Transverse colon (tissue), 4 donors: ENCODE measurements around the gene DRC3. TPM values are rescaled to one million over a fixed set of nuclear protein-coding genes. Genes with fewer than 3 reads are reported as not detected.

Source experiments
- DNase-seq: peaks from one replicate; pipeline ENCODE4 v3.0.0-alpha.2; 2019
- H3K27ac ChIP-seq, 4 donors: fragments of 200-600 bp; sonication (generic); 2 replicates each; pipeline ENCODE4 v1.5.1; 2016 to 2018; ENCODE audit warnings: inconsistent platforms in 4 of 4
- H3K27me3 ChIP-seq: fragments of 200-600 bp; sonication (generic); 2 replicates; pipeline ENCODE4 v1.5.1; 2017; ENCODE audit warnings: inconsistent platforms
- H3K36me3 ChIP-seq, 4 donors: fragments of 200-600 bp; sonication (generic); 2 replicates each; pipeline ENCODE4 v1.5.1; 2017 to 2019; ENCODE audit warnings: inconsistent platforms in 4 of 4
- H3K4me1 ChIP-seq, 4 donors: fragments of 200-600 bp; sonication (generic); 2 replicates each; pipeline ENCODE4 v1.5.1; 2017 to 2020; ENCODE audit warnings: inconsistent platforms in 4 of 4
- H3K4me3 ChIP-seq, 4 donors: fragments of 200-600 bp; sonication (generic); 1 replicate in 1 of 4; 2 replicates in 3 of 4; pipeline versions ENCODE4 v1.5.1 to v1.6.1; 2017 to 2019; ENCODE audit warnings: inconsistent platforms in 4 of 4
- H3K9me3 ChIP-seq, 2 donors: fragments of 200-600 bp; sonication (generic); 2 replicates each; pipeline ENCODE4 v1.5.1; 2017 to 2019; ENCODE audit warnings: inconsistent platforms in 2 of 2
- EP300 ChIP-seq: sonication (generic); formaldehyde crosslinking; IDR thresholded peaks from one replicate; pipeline ENCODE4 v1.6.1; 2017; ENCODE audit warnings: antibody characterized with exemption, low read depth
- POLR2A ChIP-seq: fragments of 450-650 bp; IDR thresholded peaks from one replicate; pipeline ENCODE4 v1.6.1; 2016; ENCODE audit warnings: antibody characterized with exemption, mild to moderate bottlenecking, moderate library complexity
- POLR2AphosphoS5 ChIP-seq, 3 donors: sonication (generic); formaldehyde crosslinking; IDR thresholded peaks; one replicate each; pipeline ENCODE4 v1.6.1; 2016; ENCODE audit warnings: antibody characterized with exemption in 3 of 3
- whole genome bisulfite sequencing, 2 donors: methylation state at CpG; one replicate each; pipeline ENCODE4 v1.1.5; 2018; ENCODE audit warnings: low coverage in 1 of 2; 5-methylcytosine and 5-hydroxymethylcytosine counted together
- in situ Hi-C, 4 donors: fragments of 200-750 bp; cut with MboI; loops; one replicate each; pipeline versions ENCODE4 v1.15.0 to v1.15.1; 2017; ENCODE audit warnings: low sequenced_read_pairs in 3 of 4, low pct_ligation_motif_present in 1 of 4, low pct_unique_long_range_greater_than_20kb in 1 of 4
- intact Hi-C: fragments of 100-400 bp; cut with DNase I; formaldehyde crosslinking; loops from one replicate; pipeline ENCODE4 v1.15.1; 2023; ENCODE audit warnings: low total_unique reads
- total RNA-seq, 4 donors: library from RNA; depleted of rRNA; stranded (reverse); fragments of >200 nt; gene quantifications; one replicate each; pipeline ENCODE4 v1.1.0, GENCODE V29; 2016
- TF ChIP-seq, protein P1 (sequence below), 5 experiments: fragments of 200-600 bp in 3 of 5; fragments of 450-650 bp in 2 of 5; sonication (generic) in 3 of 5; IDR thresholded peaks; 1 replicate in 2 of 5; 2 replicates in 3 of 5; pipeline ENCODE4 v1.5.1; 2016 to 2017; ENCODE audit warnings: antibody characterized with exemption in 5 of 5, inconsistent platforms in 3 of 5, mild to moderate bottlenecking in 2 of 5, moderate library complexity in 1 of 5

DRC3 gene
- total RNA-seq, 4 donors from 2014 or later: 0.64 to 1.8 (median 0.82) TPM; not detected in 1

DNA sequence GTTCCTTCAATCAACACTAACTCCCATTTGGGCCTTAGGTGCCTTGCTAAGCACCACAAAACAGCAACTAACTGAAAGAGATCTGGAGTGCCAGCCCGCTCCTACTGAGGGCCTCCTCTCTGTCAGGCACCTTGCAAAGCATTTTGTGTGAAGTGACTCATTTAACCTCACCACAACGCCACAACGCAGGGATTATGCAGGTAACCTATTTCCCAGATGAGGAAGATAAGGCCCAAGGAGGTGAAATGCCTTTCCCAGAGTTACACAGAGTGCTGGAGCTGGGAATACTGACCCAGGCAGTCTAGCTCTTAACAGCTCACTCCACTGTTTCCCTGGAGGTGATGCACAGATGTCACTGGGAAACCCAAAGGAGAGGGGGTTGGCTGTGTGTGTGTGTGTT is 32.8 kb downstream of the DRC3 start:
- no peaks in the 10 kb centered on the region for H3K9me3 ChIP-seq
- no peaks in the 10 kb centered on the region for H3K27me3 ChIP-seq
- WGBS, 2 donors: 82% methylated on average over 2 to 3 of the region's 3 CpGs
- intact Hi-C loops (no loop called here), in situ Hi-C loops (no loop called here)
- H3K4me3 ChIP-seq: no peak overlapping the region
- no peak for DNase-seq
- H3K27ac ChIP-seq: no peak overlapping the region
- TF ChIP-seq EP300 (no peak), POLR2A (no peak), POLR2AphosphoS5 (IDR thresholded peaks at IDR 0.05) (no peak)
- TF ChIP-seq, protein P1, sequence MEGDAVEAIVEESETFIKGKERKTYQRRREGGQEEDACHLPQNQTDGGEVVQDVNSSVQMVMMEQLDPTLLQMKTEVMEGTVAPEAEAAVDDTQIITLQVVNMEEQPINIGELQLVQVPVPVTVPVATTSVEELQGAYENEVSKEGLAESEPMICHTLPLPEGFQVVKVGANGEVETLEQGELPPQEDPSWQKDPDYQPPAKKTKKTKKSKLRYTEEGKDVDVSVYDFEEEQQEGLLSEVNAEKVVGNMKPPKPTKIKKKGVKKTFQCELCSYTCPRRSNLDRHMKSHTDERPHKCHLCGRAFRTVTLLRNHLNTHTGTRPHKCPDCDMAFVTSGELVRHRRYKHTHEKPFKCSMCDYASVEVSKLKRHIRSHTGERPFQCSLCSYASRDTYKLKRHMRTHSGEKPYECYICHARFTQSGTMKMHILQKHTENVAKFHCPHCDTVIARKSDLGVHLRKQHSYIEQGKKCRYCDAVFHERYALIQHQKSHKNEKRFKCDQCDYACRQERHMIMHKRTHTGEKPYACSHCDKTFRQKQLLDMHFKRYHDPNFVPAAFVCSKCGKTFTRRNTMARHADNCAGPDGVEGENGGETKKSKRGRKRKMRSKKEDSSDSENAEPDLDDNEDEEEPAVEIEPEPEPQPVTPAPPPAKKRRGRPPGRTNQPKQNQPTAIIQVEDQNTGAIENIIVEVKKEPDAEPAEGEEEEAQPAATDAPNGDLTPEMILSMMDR (IDR thresholded peaks at IDR 0.05): no peak
- H3K36me3 ChIP-seq: no peaks in the 10 kb centered on the region
- peaks cover 0 to 4% (median 0%) of the 10 kb centered on the region in 4 donors for H3K4me1 ChIP-seq

DNA sequence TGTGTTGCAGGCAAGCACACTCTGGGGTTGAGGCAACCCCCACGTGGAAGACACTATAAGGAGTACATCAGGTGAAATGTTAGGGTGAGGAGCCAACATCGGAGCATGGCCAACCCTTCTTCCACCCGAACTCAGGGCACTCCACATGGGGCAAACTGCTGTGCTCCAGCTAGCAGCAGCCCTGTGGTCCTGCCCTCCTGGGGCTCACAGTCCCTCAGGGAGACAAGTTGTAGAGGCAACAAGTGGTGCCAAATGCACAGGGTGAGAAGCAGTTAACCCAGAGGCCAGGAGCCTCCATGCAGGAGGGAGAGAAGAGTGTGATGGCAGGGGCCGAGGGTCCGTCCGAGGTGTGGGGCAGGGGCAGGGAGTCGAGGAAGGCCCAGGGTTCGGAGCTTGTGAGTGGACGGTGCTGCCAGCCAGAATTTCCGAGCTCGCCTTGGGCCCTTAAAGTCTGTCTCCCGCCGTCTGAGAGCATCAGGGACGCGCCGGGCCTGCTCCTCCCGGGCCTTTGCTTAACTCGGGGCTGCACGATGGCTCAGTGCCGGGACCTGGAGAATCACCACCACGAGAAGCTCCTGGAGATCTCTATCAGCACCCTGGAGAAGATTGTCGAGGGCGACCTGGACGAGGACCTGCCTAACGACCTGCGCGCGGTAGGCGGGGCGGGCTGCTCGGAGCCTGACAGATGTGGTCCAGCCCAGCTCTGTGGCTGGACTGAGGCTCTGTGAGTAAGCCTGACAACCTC is 34.0 kb downstream of the DRC3 start:
- in situ Hi-C loops (no loop called here), intact Hi-C loops (no loop called here)
- H3K27ac ChIP-seq: no peak overlapping the region
- H3K36me3 ChIP-seq: no peaks in the 10 kb centered on the region
- WGBS, 2 donors: 81 to 92% methylated on average over 6 to 30 of the region's 31 CpGs
- no peak for DNase-seq
- H3K9me3 ChIP-seq: no peaks in the 10 kb centered on the region
- H3K27me3 ChIP-seq: no peaks in the 10 kb centered on the region
- TF ChIP-seq POLR2AphosphoS5 (IDR thresholded peaks at IDR 0.05) (no peak), POLR2A (no peak), EP300 (no peak)
- TF ChIP-seq, protein P1 (IDR thresholded peaks at IDR 0.05): no peak
- no peak overlapping the region for H3K4me3 ChIP-seq
- H3K4me1 ChIP-seq: peaks cover 0 to 4% (median 0%) of the 10 kb centered on the region in 4 donors

DNA sequence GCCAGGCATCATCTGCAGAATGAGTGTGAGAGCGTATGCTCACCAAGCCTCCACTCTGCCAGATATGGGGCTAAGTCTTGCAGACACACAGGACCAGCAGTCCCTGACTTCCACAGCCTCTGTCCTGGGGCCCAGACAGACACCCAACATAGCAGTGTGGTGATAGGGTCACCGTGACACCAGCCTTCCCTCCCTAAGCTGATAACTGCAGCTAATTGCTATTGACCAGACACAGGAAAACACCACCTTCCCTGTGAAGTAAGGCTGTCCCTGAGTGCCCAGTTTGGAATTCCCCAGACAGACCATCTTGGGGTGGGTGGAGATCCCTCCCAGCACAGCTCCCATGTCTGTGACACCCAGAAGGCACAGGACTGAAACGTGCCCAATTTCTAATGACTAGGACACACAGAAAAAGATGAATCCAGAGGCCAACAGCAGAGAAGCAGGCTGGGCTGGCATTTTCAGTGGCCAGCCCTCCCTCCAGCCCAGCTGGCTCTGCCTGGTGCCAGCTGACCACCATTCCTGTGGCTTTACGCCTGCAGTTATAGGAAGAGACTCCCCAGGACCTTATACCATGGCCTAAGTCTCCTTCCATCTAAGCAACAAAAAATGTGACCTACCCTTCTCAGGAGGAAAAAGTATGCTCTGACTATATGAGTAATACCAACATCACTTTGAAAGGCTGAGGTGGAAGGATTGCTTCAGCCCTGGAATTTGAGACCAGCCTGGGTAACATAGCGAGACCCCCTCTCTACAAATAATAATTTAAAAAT is 36.0 kb downstream of the DRC3 start:
- intact Hi-C loops (no loop called here), in situ Hi-C loops (no loop called here)
- no peak for TF ChIP-seq POLR2AphosphoS5 (IDR thresholded peaks at IDR 0.05)
- no peak for TF ChIP-seq POLR2A
- no peak for TF ChIP-seq EP300
- TF ChIP-seq, protein P1 (IDR thresholded peaks at IDR 0.05): no peak
- DNase-seq: no peak
- Histone ChIP-seq H3K27ac (no peak overlapping the region), H3K36me3 (no peaks in the 10 kb centered on the region), H3K27me3 (no peaks in the 10 kb centered on the region), H3K4me3 (no peak overlapping the region), H3K4me1 (peaks cover 0 to 4% (median 0%) of the 10 kb centered on the region in 4 donors), H3K9me3 (no peaks in the 10 kb centered on the region)
- 17 to 71% methylated on average over 1 to 5 of the region's 5 CpGs for WGBS, 2 donors

DNA sequence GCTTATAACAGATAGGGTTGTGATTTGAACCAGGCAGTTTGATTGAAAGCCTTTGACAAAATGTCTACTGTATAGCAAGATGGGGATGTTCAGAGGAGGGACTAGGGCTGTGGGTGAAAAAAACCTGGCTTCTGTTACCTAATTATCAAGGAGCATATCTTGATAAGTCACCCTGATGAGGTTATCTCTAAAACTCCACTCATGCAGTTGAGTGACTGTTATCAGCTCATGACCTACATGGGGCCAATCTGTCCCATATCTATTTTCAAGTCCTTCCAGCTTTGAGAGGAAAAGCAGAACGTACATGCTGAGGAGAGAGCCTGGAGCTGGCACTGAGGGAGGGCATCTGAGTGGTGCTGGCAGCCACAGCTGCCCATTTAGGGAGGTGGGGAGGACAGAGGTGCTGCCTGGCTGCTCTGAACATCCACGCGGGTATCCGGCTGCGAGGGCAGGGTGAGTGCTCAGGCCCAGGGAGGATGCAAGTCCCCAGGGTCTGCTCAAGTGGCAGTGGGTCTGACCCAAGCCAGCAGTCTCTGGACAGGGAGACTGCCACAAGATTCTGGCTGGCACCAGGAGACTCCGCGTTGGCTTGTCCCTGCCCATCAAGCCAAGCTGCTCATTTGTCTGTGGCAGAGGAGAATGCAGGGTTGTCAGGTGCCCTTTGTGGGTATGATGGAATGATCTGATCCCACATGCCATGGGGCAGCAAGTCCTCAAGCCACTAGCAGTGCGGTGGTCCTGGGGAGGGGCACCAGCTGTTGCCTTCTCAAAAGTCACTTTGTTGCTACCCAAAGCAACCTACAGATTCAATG is 37.2 kb downstream of the DRC3 start:
- no peaks in the 10 kb centered on the region for H3K27me3 ChIP-seq
- in situ Hi-C loops: no loop called here
- H3K4me3 ChIP-seq: no peak overlapping the region
- intact Hi-C loops: no loop called here
- TF ChIP-seq, protein P1 (IDR thresholded peaks at IDR 0.05): no peak
- TF ChIP-seq POLR2AphosphoS5 (IDR thresholded peaks at IDR 0.05) (no peak), EP300 (no peak), POLR2A (no peak)
- no peak overlapping the region for H3K27ac ChIP-seq
- H3K4me1 ChIP-seq: peaks cover 0 to 4% (median 0%) of the 10 kb centered on the region in 4 donors
- WGBS, 2 donors: 71 to 85% methylated on average over 1 to 8 of the region's 8 CpGs
- no peaks in the 10 kb centered on the region for H3K36me3 ChIP-seq
- no peak for DNase-seq
- no peaks in the 10 kb centered on the region for H3K9me3 ChIP-seq
